ENCODE results near the gene IL9R.
"Not testable (repeated sequence)": the region's sequence is repeated elsewhere in the genome, so short reads cannot be mapped to it uniquely, and the experiment has no call there.

Gene IL9R

DNA sequence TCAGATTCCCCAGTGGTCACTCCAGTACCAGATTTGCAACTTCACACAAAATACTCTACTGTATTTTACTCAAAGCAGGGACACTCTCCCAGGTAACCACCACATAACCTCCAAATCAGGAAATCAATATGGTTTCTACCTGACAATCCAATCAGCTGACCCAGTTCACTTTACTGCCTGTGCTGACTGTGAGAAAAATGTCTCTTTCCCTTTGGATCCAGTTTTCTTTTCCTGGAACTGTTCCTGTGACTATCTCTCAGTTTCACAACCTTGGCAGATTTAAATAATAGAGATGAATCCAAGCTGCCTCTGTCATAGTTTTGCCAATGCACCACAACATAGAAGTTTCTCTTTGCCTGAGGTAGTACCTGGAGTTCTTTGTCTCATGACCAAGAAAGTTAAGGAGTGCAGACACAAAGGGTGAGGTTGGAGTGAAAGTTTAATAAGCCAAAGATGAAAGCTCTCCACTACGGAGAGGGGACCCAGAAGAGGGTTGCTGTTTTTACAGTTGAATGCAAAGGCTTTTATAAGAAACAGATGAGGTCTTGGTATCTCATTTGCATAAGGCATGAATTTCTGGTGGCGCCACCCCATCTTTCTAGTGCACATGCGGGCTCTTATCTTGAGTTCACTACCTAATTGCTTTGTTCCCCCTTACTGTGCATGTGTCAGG is 29.7 kb upstream of the IL9R start:
- no peak overlapping the region for H3K4me2 ChIP-seq (ENCODE audit: low read length)
- no peak overlapping the region for H2BK5ac ChIP-seq (ENCODE audit: low read length)
- H3K27me3 ChIP-seq (ENCODE audit: insufficient read depth, low read length, poor library complexity) = no peaks in the 10 kb centered on the region
- H3K18ac ChIP-seq (ENCODE audit: low read length) = no peak overlapping the region
- H3K56ac ChIP-seq (ENCODE audit: low read length) = no peak overlapping the region
- H4K8ac ChIP-seq (ENCODE audit: low read depth, low read length) = no peak overlapping the region
- no peaks in the 10 kb centered on the region for H3K36me3 ChIP-seq (ENCODE audit: control insufficient read depth, insufficient read depth, low read length)
- no peak overlapping the region for H2BK15ac ChIP-seq (replicated peaks; ENCODE audit: low read depth)
- no peak overlapping the region for H3K23ac ChIP-seq (ENCODE audit: low read length)
- H2AK5ac ChIP-seq (ENCODE audit: low read length) = no peak overlapping the region
- no peak overlapping the region for H4K5ac ChIP-seq (ENCODE audit: low read length)
- H3K4me3 ChIP-seq (ENCODE audit: low read length) = no peak overlapping the region
- H3K79me2 ChIP-seq (ENCODE audit: control insufficient read depth, insufficient read depth, low read length) = no peaks in the 10 kb centered on the region
- no peak overlapping the region for H3K4ac ChIP-seq (ENCODE audit: low read depth, low read length)
- H2BK120ac ChIP-seq (ENCODE audit: low read depth, low read length) = no peak overlapping the region
- H3K27ac ChIP-seq (ENCODE audit: low read depth, low read length) = no peak overlapping the region
- no CpG with 5 or more reads among the region's 3 CpGs for WGBS (ENCODE audit: extremely low coverage, insufficient coverage, low lambda C conversion rate)
- no peak for DNase-seq
- H3K9ac ChIP-seq (ENCODE audit: low read length) = no peak overlapping the region
- H3K79me1 ChIP-seq (ENCODE audit: low read length) = no peaks in the 10 kb centered on the region
- H3K4me1 ChIP-seq (ENCODE audit: control insufficient read depth, low read depth, low read length) = no peaks in the 10 kb centered on the region

- H3K4me2 ChIP-seq (ENCODE audit: low read length) = no peak overlapping the region
- H3K9ac ChIP-seq (ENCODE audit: low read length) = no peak overlapping the region
These were observed 29.2 kb upstream of the IL9R start for GRCh38 chrX:155968326-155968661.

GRCh38 chrX:155968791-155969190 is 28.7 kb upstream of the IL9R start:
- no peak overlapping the region for H4K8ac ChIP-seq (ENCODE audit: low read depth, low read length)
- H3K4ac ChIP-seq (ENCODE audit: low read depth, low read length) = no peak overlapping the region
- no peak overlapping the region for H3K23ac ChIP-seq (ENCODE audit: low read length)
- no CpG with 5 or more reads among the region's 5 CpGs for WGBS (ENCODE audit: extremely low coverage, insufficient coverage, low lambda C conversion rate)
- H3K27ac ChIP-seq (ENCODE audit: low read depth, low read length) = no peak overlapping the region
- H3K36me3 ChIP-seq (ENCODE audit: control insufficient read depth, insufficient read depth, low read length) = no peaks in the 10 kb centered on the region
- H2AK5ac ChIP-seq (ENCODE audit: low read length) = no peak overlapping the region
- H3K79me1 ChIP-seq (ENCODE audit: low read length) = no peaks in the 10 kb centered on the region
- H3K4me1 ChIP-seq (ENCODE audit: control insufficient read depth, low read depth, low read length) = no peaks in the 10 kb centered on the region
- H3K56ac ChIP-seq (ENCODE audit: low read length) = no peak overlapping the region
- H3K4me2 ChIP-seq (ENCODE audit: low read length) = no peak overlapping the region
- DNase-seq = no peak
- no peaks in the 10 kb centered on the region for H3K27me3 ChIP-seq (ENCODE audit: insufficient read depth, low read length, poor library complexity)
- no peak overlapping the region for H2BK5ac ChIP-seq (ENCODE audit: low read length)
- H4K5ac ChIP-seq (ENCODE audit: low read length) = no peak overlapping the region
- no peak overlapping the region for H2BK15ac ChIP-seq (replicated peaks; ENCODE audit: low read depth)
- H3K9ac ChIP-seq (ENCODE audit: low read length) = no peak overlapping the region
- no peak overlapping the region for H3K18ac ChIP-seq (ENCODE audit: low read length)
- H3K4me3 ChIP-seq (ENCODE audit: low read length) = no peak overlapping the region
- no peak overlapping the region for H2BK120ac ChIP-seq (ENCODE audit: low read depth, low read length)
- no peaks in the 10 kb centered on the region for H3K79me2 ChIP-seq (ENCODE audit: control insufficient read depth, insufficient read depth, low read length)

More at GRCh38 chrX:155968326-155968661, 29.2 kb upstream of the IL9R start:
- no CpG with 5 or more reads among the region's 1 CpG for WGBS (ENCODE audit: extremely low coverage, insufficient coverage, low lambda C conversion rate)
- Histone ChIP-seq H3K23ac (ENCODE audit: low read length) (no peak overlapping the region), H2AK5ac (ENCODE audit: low read length) (no peak overlapping the region), H3K4ac (ENCODE audit: low read depth, low read length) (no peak overlapping the region), H4K8ac (ENCODE audit: low read depth, low read length) (no peak overlapping the region), H3K4me3 (ENCODE audit: low read length) (no peak overlapping the region), H3K56ac (ENCODE audit: low read length) (no peak overlapping the region), H2BK5ac (ENCODE audit: low read length) (no peak overlapping the region), H3K79me2 (ENCODE audit: control insufficient read depth, insufficient read depth, low read length) (no peaks in the 10 kb centered on the region), H3K27me3 (ENCODE audit: insufficient read depth, low read length, poor library complexity) (no peaks in the 10 kb centered on the region), H3K36me3 (ENCODE audit: control insufficient read depth, insufficient read depth, low read length) (no peaks in the 10 kb centered on the region), H3K4me1 (ENCODE audit: control insufficient read depth, low read depth, low read length) (no peaks in the 10 kb centered on the region), H3K79me1 (ENCODE audit: low read length) (no peaks in the 10 kb centered on the region), H3K18ac (ENCODE audit: low read length) (no peak overlapping the region), H4K5ac (ENCODE audit: low read length) (no peak overlapping the region), H3K27ac (ENCODE audit: low read depth, low read length) (no peak overlapping the region), H2BK15ac (replicated peaks; ENCODE audit: low read depth) (no peak overlapping the region), H2BK120ac (ENCODE audit: low read depth, low read length) (no peak overlapping the region)
- DNase-seq = no peak

GRCh38 chrX:155971658-155972057 is 25.8 kb upstream of the IL9R start:
- not testable (repeated sequence) for H4K5ac ChIP-seq (ENCODE audit: low read length); H3K79me2 ChIP-seq (ENCODE audit: control insufficient read depth, insufficient read depth, low read length); H2BK5ac ChIP-seq (ENCODE audit: low read length); H3K4me1 ChIP-seq (ENCODE audit: control insufficient read depth, low read depth, low read length); H3K23ac ChIP-seq (ENCODE audit: low read length); H3K4me3 ChIP-seq (ENCODE audit: low read length); H3K9ac ChIP-seq (ENCODE audit: low read length); H3K27ac ChIP-seq (ENCODE audit: low read depth, low read length); H3K4ac ChIP-seq (ENCODE audit: low read depth, low read length); H3K36me3 ChIP-seq (ENCODE audit: control insufficient read depth, insufficient read depth, low read length); H2BK15ac ChIP-seq (replicated peaks; ENCODE audit: low read depth); H2AK5ac ChIP-seq (ENCODE audit: low read length); H4K8ac ChIP-seq (ENCODE audit: low read depth, low read length); DNase-seq; H3K56ac ChIP-seq (ENCODE audit: low read length); H3K18ac ChIP-seq (ENCODE audit: low read length); H3K79me1 ChIP-seq (ENCODE audit: low read length); H2BK120ac ChIP-seq (ENCODE audit: low read depth, low read length); H3K4me2 ChIP-seq (ENCODE audit: low read length); H3K27me3 ChIP-seq (ENCODE audit: insufficient read depth, low read length, poor library complexity)
- WGBS (ENCODE audit: extremely low coverage, insufficient coverage, low lambda C conversion rate) = no CpG with 5 or more reads among the region's 5 CpGs

GRCh38 chrX:155972241-155972640 is 25.3 kb upstream of the IL9R start:
- H3K27me3 ChIP-seq (ENCODE audit: insufficient read depth, low read length, poor library complexity); H4K5ac ChIP-seq (ENCODE audit: low read length); H3K27ac ChIP-seq (ENCODE audit: low read depth, low read length); H3K56ac ChIP-seq (ENCODE audit: low read length); H3K4me2 ChIP-seq (ENCODE audit: low read length); H2BK5ac ChIP-seq (ENCODE audit: low read length); H3K4me3 ChIP-seq (ENCODE audit: low read length); H2AK5ac ChIP-seq (ENCODE audit: low read length); H3K36me3 ChIP-seq (ENCODE audit: control insufficient read depth, insufficient read depth, low read length); DNase-seq; H3K9ac ChIP-seq (ENCODE audit: low read length); H3K79me1 ChIP-seq (ENCODE audit: low read length); H3K79me2 ChIP-seq (ENCODE audit: control insufficient read depth, insufficient read depth, low read length); H3K4ac ChIP-seq (ENCODE audit: low read depth, low read length); H3K23ac ChIP-seq (ENCODE audit: low read length); H2BK120ac ChIP-seq (ENCODE audit: low read depth, low read length); H3K4me1 ChIP-seq (ENCODE audit: control insufficient read depth, low read depth, low read length); H4K8ac ChIP-seq (ENCODE audit: low read depth, low read length); H2BK15ac ChIP-seq (replicated peaks; ENCODE audit: low read depth); H3K18ac ChIP-seq (ENCODE audit: low read length): not testable (repeated sequence)
- no CpG with 5 or more reads among the region's 7 CpGs for WGBS (ENCODE audit: extremely low coverage, insufficient coverage, low lambda C conversion rate)

GRCh38 chrX:155983326-155983725 is 14.2 kb upstream of the IL9R start:
- no peaks in the 10 kb centered on the region for H3K79me2 ChIP-seq (ENCODE audit: control insufficient read depth, insufficient read depth, low read length)
- no peak overlapping the region for H3K4me2 ChIP-seq (ENCODE audit: low read length)
- no peaks in the 10 kb centered on the region for H3K79me1 ChIP-seq (ENCODE audit: low read length)
- no peak overlapping the region for H2BK120ac ChIP-seq (ENCODE audit: low read depth, low read length)
- H3K36me3 ChIP-seq (ENCODE audit: control insufficient read depth, insufficient read depth, low read length) = no peaks in the 10 kb centered on the region
- H3K56ac ChIP-seq (ENCODE audit: low read length) = no peak overlapping the region
- no peaks in the 10 kb centered on the region for H3K27me3 ChIP-seq (ENCODE audit: insufficient read depth, low read length, poor library complexity)
- H4K5ac ChIP-seq (ENCODE audit: low read length) = no peak overlapping the region
- DNase-seq = no peak
- H4K8ac ChIP-seq (ENCODE audit: low read depth, low read length) = no peak overlapping the region
- no peak overlapping the region for H2BK5ac ChIP-seq (ENCODE audit: low read length)
- H3K4ac ChIP-seq (ENCODE audit: low read depth, low read length) = no peak overlapping the region
- H3K9ac ChIP-seq (ENCODE audit: low read length) = no peak overlapping the region
- no peak overlapping the region for H3K23ac ChIP-seq (ENCODE audit: low read length)
- H3K4me3 ChIP-seq (ENCODE audit: low read length) = no peak overlapping the region
- no CpG with 5 or more reads among the region's 2 CpGs for WGBS (ENCODE audit: extremely low coverage, insufficient coverage, low lambda C conversion rate)
- H3K18ac ChIP-seq (ENCODE audit: low read length) = no peak overlapping the region
- H3K4me1 ChIP-seq (ENCODE audit: control insufficient read depth, low read depth, low read length) = no peaks in the 10 kb centered on the region
- no peak overlapping the region for H3K27ac ChIP-seq (ENCODE audit: low read depth, low read length)
- no peak overlapping the region for H2AK5ac ChIP-seq (ENCODE audit: low read length)
- H2BK15ac ChIP-seq (replicated peaks; ENCODE audit: low read depth) = no peak overlapping the region

Data from mesendoderm (in vitro differentiated cells).